Epithelial cell of esophagus (primary cell): ENCODE data around the gene MYOZ2.

Source experiments
- DNase-seq: peaks from one replicate; pipeline ENCODE4 v3.0.0; 2010; ENCODE audit warnings: low read depth
- H3K4me3 ChIP-seq: 2 replicates; pipeline ENCODE4 v1.5.1; 2011; ENCODE audit warnings: mild to moderate bottlenecking, low read length, control low read depth
- CTCF ChIP-seq: IDR thresholded peaks from 2 replicates; pipeline ENCODE4 v1.5.1; 2011; ENCODE audit warnings: low read depth, mild to moderate bottlenecking, low read length, control low read depth, inconsistent platforms; ENCODE audit not compliant: insufficient read depth; ENCODE audit errors: missing control alignments

Gene MYOZ2

GRCh38 chr4:119135721-119136121, at the start of gene MYOZ2:
Gene MYOZ2, plus strand, starts transcription at chr4:119135832. Its CDS starts 694 bp downstream, at chr4:119136526.
- peak; percentile 35 for DNase-seq
- TF ChIP-seq CTCF: no peak
- H3K4me3 ChIP-seq: no peak within 1 kb of the TSS

GRCh38 chr4:119087121-119087520, 48.5 kb upstream of the MYOZ2 start:
- DNase-seq: no peak

GRCh38 chr4:119087656-119088055, 48.0 kb upstream of the MYOZ2 start:
- no peak for DNase-seq
- no peak for TF ChIP-seq CTCF

More at GRCh38 chr4:119087121-119087520, 48.5 kb upstream of the MYOZ2 start:
- H3K4me3 ChIP-seq: no peak overlapping the region
- peak; percentile 22 for TF ChIP-seq CTCF

GRCh38 chr4:119093042-119093827, 42.4 kb upstream of the MYOZ2 start:
- no peak overlapping the region for H3K4me3 ChIP-seq
- no peak for TF ChIP-seq CTCF
- peak; percentile 25 for DNase-seq

More at GRCh38 chr4:119087656-119088055, 48.0 kb upstream of the MYOZ2 start:
- H3K4me3 ChIP-seq: no peak overlapping the region

- H3K4me3 ChIP-seq: no peak overlapping the region
- TF ChIP-seq CTCF: no peak
- no peak for DNase-seq
Measured at GRCh38 chr4:119097282-119097900, 38.2 kb upstream of the MYOZ2 start.

- no peak overlapping the region for H3K4me3 ChIP-seq
- DNase-seq: no peak
- TF ChIP-seq CTCF: no peak
Measured at GRCh38 chr4:119098306-119098705, 37.3 kb upstream of the MYOZ2 start.

- no peak for TF ChIP-seq CTCF
- DNase-seq: no peak
- H3K4me3 ChIP-seq: no peak overlapping the region
Measured at GRCh38 chr4:119099227-119099810, 36.3 kb upstream of the MYOZ2 start.
